GM19455 (cell line): ENCODE results near the gene TGFBR3.

Experiments used
- ATAC-seq: cut with Tn5 transposase; IDR thresholded peaks from one replicate; pipeline ENCODE4 v1.9.1; 2021; ENCODE audit not compliant: unreplicated experiment

TGFBR3 gene

GRCh38 chr1:91741906-91742305 lies 144.0 kb downstream of the TGFBR3 start:
- ATAC-seq: no peak

GRCh38 chr1:91741301-91741700 lies 144.7 kb downstream of the TGFBR3 start:
- no peak for ATAC-seq

GRCh38 chr1:91737650-91738049 lies 148.3 kb downstream of the TGFBR3 start:
- ATAC-seq: no peak

GRCh38 chr1:91736715-91737615 lies 149.0 kb downstream of the TGFBR3 start:
- ATAC-seq: no peak

GRCh38 chr1:91736146-91736714 lies 149.7 kb downstream of the TGFBR3 start:
- no peak for ATAC-seq

- ATAC-seq: no peak
Observed at GRCh38 chr1:91735266-91735845, 150.6 kb downstream of the TGFBR3 start.

- no peak for ATAC-seq
Observed at GRCh38 chr1:91734761-91735160, 151.2 kb downstream of the TGFBR3 start.

GRCh38 chr1:91733108-91733710 lies 152.7 kb downstream of the TGFBR3 start:
- ATAC-seq: no peak

- no peak for ATAC-seq
Observed at GRCh38 chr1:91732291-91733107, 153.5 kb downstream of the TGFBR3 start.

GRCh38 chr1:91731815-91732214 lies 154.1 kb downstream of the TGFBR3 start:
- ATAC-seq: no peak

GRCh38 chr1:91730801-91731732 lies 154.9 kb downstream of the TGFBR3 start:
- ATAC-seq: no peak

- ATAC-seq: no peak
Observed at GRCh38 chr1:91729621-91730358, 156.2 kb downstream of the TGFBR3 start.

GRCh38 chr1:91727763-91728162 lies 158.2 kb downstream of the TGFBR3 start:
- no peak for ATAC-seq

GRCh38 chr1:91725989-91726721 lies 159.8 kb downstream of the TGFBR3 start:
- ATAC-seq: no peak

- no peak for ATAC-seq
Observed at GRCh38 chr1:91725618-91725988, 160.3 kb downstream of the TGFBR3 start.

- ATAC-seq: no peak
Observed at GRCh38 chr1:91724644-91725043, 161.3 kb downstream of the TGFBR3 start.

GRCh38 chr1:91724231-91724630 lies 161.7 kb downstream of the TGFBR3 start:
- no peak for ATAC-seq

- no peak for ATAC-seq
Observed at GRCh38 chr1:91720044-91720443, 165.9 kb downstream of the TGFBR3 start.
